GM18907 (cell line): ENCODE data around the gene TREML1.

Source experiments
- ATAC-seq: cut with Tn5 transposase; IDR thresholded peaks from one replicate; pipeline ENCODE4 v1.9.1; 2021; ENCODE audit warnings: mild to moderate bottlenecking, moderate library complexity; ENCODE audit not compliant: unreplicated experiment

Gene TREML1

GRCh38 chr6:41179163-41179562 lies 25.0 kb upstream of the TREML1 start:
- no peak for ATAC-seq

- no peak for ATAC-seq
Observed at GRCh38 chr6:41177695-41178094, 23.5 kb upstream of the TREML1 start.

GRCh38 chr6:41177287-41177686 lies 23.1 kb upstream of the TREML1 start:
- ATAC-seq: no peak

- ATAC-seq: no peak
Observed at GRCh38 chr6:41176189-41176588, 22.0 kb upstream of the TREML1 start.

- no peak for ATAC-seq
Observed at GRCh38 chr6:41175084-41175483, 20.9 kb upstream of the TREML1 start.

GRCh38 chr6:41174610-41175009 lies 20.5 kb upstream of the TREML1 start:
- no peak for ATAC-seq

- ATAC-seq: no peak
Observed at GRCh38 chr6:41171908-41172307, 17.8 kb upstream of the TREML1 start.

GRCh38 chr6:41170547-41171160 lies 16.5 kb upstream of the TREML1 start:
- ATAC-seq: no peak

- no peak for ATAC-seq
Observed at GRCh38 chr6:41167173-41167963, 13.2 kb upstream of the TREML1 start.

GRCh38 chr6:41164551-41165120 lies 10.5 kb upstream of the TREML1 start:
- no peak for ATAC-seq

GRCh38 chr6:41163419-41163717 lies 9.2 kb upstream of the TREML1 start:
- ATAC-seq: no peak

- no peak for ATAC-seq
Observed at GRCh38 chr6:41162687-41163418, 8.7 kb upstream of the TREML1 start, which contains the start of gene TREM2. Gene TREM2 (minus strand): TSS chr6:41163116. CDS start chr6:41163082, 34 bp downstream.

GRCh38 chr6:41161851-41162552 lies 7.9 kb upstream of the TREML1 start:
- ATAC-seq: no peak

- ATAC-seq: no peak
Observed at GRCh38 chr6:41161380-41161779, 7.2 kb upstream of the TREML1 start.

GRCh38 chr6:41160933-41161332 lies 6.8 kb upstream of the TREML1 start:
- ATAC-seq: no peak

GRCh38 chr6:41159415-41160082 lies 5.4 kb upstream of the TREML1 start:
- no peak for ATAC-seq

GRCh38 chr6:41157323-41157722 lies 3.2 kb upstream of the TREML1 start:
- ATAC-seq: no peak

GRCh38 chr6:41156771-41157170 lies 2.6 kb upstream of the TREML1 start:
- ATAC-seq: no peak

GRCh38 chr6:41156001-41156400 lies 1.9 kb upstream of the TREML1 start:
- ATAC-seq: no peak

GRCh38 chr6:41155132-41155805 lies 1.1 kb upstream of the TREML1 start:
- no peak for ATAC-seq
